Activated CD8-positive, alpha-beta memory T cell treated with anti-CD3 and anti-CD28 coated beads for 4 hours (primary cell): Measurements from ENCODE around the gene MOB1A.
"Not testable (repeated sequence)": the region's sequence is repeated elsewhere in the genome, so short reads cannot be mapped to it uniquely, and the experiment has no call there.

ENCODE experiments used
- DNase-seq, 2 donors: peaks; one replicate each; pipeline ENCODE4 v3.0.0-alpha.2; 2020; ENCODE audit warnings: low read depth in 2 of 2

MOB1A gene

DNA sequence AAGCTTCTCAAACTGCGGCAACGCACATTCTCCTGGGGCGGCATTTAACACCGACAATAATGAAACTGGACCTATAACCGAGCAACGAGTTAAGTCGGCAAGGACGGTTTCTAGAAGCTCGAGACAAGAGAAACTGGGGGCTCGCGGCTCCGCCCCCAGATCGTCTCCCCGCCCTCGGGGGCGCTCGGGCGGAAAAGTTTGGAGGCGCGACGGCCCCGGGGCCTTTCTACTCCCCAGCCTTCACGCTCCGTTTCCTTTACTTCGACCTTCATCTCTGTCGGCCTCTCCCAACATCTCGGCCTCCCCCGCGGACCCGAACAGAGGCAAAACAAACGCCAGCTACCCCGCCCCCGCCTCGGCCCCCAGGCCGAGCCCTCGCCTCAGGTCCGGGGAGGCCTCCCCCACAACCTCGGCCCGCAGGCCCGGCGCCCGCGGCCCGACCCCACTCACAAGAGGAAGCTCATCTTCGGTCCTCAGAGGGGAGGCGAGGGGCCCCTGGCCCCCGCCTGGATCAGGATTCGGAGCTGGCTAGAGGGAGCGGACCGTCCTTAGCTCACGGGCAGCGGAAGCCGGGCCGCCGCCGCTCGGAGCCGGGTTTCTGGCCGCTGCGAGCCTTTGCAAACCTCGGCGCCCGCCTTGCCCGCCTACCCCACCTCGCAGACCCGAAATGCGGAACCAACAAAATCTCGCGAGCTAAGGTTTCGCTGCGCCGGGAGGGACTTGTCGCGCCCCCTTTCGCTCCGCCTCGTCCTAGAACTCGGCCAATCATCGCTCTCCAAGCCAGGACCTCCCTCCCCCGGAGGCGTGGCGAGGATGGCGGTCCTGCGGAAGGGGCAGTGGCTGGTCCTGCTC, at the start of gene MOB1A:
TSS of gene MOB1A (minus strand) at position 669 of the 852 bp plus-strand sequence. CDS start at position 464, 205 bp downstream.
- DNase-seq = peak; percentile 95 to 96

DNA sequence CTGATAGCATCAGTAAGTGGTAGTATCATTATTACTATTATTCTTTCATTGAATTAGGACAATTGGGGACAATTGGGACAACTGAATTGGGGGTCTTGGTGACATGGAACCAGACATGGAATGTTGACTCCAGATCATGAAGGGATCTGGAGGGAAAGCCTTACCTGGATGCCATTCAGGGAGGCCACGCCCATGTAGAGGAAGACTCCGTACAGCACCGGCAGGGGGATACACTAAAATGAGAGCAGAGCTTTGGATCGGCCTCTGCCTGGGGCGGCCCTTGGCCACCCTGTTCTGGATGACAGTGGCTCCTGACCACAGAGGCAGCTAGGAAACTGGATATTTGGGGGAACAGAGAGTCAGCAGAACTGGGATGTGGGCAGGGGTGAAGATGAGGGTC, 49.0 kb upstream of the MOB1A start:
- no peak for DNase-seq

DNA sequence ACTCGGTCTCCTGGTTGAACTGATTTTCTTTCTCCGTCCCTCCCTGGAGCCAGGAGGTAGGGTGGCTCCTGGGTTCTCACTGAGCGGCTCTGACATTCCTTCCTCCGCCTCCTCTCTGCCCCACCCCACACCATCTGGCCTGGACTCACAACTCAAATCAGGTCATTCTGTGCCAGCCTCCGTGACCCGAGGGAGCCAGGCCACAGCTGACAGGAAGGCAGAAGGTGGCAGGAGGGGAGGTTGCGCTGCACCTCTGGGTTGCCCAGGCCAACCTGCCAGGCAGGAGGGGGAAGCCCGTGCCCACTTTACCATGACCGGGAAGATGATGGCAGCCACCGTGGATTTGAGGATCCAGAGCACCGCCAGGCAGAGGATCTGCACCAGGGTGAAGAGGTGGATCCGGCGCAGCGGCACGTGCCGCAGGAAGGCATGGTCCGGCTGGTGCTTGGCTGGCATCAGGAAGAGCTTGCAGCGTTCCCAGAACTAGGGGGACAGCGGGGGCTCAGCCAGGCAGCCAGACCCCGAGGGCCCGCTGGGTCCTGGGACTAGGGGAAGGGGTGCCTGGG, 48.1 kb upstream of the MOB1A start:
- no peak for DNase-seq

DNA sequence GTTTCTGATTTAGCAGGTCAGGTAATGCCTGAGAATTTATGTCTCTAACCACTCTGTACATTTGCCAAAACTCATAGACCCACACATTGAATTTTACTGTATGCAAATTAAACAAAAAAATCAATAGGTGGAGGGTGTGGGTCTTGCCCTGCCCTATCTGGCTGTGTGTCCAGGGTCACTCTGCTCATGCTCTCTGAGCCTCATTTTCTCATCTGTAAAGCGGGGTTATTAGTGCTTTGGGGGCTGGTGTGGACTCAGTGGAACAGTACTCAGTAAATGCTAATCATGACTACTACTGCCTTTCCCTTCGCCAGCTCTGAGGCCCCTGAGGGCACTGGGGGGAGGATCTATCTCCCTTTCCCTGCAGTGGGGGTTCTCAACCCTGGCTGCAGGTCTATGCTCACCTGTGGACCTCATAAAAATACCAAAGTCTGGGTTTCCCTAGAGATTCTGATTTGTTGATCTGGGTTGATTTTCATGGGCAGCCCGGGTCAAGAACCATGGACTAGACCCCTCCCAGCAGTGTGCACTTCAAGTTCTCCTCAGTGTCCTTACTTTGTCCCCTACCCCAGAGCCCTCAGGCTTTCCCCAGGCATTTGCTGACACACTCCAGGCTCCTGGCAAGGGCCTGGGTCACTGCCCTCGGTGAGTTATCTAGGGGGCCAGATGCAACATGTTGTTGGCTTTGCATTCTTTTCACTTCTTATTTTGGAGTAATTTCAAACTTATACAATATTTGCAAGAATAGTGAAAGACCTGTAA, 47.2 kb upstream of the MOB1A start:
- DNase-seq = no peak

DNA sequence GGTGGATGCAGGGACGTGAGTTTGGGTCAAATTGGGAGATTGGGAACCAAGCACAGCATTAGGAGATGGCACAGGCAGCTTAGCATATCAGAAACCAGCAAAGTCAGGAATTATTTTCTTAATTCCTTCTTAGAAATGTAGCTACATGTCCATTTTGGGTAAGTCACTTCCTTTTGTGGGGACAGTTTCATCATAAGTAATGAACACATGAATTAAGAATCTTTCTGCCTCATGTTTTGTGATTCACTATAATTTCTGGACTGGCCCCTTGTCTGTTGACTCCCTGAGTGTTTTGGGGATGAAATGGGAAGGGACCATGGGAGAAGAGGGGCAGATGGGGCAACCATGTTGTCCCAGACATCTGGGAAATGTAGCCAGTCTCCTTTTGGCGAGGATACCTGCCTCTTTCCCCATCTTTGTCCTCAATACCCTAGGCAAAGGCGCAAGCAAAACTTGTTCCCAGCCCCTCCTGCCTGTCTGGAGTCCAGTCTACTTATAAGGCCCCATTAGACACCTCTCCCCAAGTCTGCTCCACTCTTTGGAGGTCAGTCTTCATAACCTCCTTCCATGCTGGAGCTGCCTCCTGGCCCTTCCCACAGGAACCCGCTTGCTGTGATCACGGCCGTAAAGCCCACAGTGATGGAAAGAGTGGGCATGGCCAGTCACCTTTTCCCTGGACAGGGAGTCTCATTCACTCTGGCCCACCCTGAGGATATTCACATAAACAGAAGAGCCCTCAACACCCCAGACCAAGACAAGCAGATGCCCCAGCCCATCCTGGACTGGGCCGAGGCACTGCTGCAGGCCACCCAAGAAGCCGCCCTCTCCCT, 45.5 kb upstream of the MOB1A start:
- no peak for DNase-seq

DNA sequence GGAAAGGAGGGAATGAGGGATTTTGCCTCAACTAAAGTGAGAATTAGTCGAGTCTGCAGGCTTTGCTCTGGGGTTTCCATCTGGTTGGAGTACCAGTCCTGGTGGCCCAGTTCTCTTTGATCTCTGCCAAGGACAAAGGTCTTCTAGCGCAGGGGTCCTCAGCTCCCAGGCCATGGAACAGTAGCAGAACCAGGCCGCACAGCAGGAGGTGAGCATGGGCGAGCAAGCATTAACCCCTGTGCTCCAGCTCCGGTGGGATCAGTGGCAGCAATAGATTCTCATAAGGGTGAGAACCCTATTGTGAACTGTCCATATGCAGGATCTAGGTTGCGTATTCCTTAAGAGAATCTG, 43.6 kb upstream of the MOB1A start:
- DNase-seq = no peak

DNA sequence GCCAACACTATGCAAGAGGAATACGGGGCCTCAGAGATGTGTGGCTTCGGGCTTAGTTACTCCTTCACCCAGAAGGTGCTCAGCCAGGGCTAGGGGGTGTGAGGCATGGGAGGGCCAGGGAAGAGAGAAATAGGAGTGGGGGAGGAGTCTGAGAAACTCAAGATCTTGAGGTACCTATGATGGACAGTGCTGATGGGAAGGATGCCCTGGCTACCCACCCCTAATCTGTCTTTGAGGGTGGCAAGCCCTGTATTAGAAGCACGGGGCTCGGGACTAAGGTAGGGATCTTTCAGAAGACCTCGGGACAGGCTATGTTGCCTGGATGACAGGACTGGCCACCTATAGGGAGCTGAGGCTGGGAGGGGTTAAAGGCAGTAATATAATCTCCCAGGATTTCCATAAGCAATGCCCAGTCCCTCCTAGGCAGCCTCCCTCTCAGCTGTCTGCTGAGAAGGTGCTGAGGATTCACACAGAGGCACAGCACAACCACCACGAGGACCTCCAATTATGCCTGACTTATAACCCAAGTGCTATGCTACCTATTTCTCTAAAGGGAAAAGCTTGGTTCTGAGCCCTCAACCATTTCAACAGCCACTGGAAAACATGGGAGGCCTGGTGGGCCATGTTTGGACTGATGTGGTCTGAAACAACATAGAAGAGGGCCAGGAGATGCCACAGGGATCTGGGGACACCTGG, 43.1 kb upstream of the MOB1A start:
- no peak for DNase-seq

DNA sequence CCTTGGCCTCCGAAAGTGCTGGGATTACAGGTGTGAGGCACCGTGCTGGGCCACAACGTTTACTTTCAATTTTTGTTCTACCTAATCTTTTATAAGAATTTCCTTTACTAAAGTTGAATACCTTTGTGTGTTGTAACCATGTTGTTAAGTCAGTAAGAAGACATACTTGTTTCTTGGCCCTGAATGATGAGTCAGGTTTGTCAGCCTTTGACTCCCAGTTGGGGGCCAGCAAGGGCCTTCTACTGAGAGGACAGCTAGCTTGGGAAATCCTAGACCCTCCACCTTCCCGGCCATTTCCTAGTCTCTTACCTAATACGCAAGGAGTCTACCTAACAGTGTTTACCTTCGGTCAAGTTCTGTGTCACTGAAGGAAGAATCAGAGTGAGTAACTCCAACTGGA, 42.4 kb upstream of the MOB1A start:
- DNase-seq = no peak

DNA sequence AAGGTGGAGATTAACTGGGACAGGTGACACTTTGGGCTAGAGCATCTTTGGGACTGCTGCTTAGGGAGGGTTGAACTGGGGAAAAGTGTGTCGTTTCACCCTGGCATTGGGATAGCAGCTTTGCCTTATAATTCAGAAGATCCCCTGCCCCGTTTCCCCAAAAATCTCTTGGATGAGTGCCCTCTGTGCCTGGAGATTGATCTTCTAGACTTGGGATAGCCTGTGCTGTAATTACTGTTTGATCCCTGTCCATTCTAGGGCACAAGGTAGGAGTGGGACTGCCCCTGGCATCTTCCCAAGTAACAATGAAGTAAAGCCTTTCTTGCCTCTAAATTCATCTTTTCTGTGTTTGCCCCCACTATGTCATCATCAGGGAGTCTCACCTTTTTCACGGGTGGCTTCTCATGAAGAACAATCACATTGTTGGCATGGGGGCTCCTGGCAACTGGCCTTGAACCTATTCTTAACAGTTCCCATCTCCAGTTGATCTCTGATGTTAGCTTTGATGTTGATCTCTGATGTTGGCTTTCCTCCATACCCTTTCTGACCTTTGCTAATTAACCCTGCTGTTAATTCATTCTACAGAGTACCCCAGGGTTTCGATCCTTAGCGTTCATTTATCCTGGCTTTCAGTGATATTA, 41.3 kb upstream of the MOB1A start:
- DNase-seq = no peak

DNA sequence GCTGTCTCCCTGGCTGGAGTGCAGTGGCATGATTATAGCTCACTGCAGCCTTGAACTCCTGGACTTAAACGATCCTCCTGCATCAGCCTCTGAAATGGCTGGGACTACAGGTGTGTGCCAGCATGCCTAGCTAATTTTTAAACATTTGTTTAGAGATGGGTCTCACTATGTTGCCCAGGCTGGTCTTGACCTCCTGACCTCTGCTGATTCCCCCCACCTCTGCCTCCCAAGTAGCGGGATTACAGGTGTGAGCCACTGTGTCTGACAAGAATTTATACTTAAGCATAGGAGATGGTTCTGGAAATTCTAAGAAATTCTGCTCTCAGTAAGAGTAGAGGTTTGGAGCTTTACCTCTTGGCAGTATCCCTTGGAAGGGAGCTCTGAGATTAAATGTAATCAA, 38.0 kb upstream of the MOB1A start:
- no peak for DNase-seq

DNA sequence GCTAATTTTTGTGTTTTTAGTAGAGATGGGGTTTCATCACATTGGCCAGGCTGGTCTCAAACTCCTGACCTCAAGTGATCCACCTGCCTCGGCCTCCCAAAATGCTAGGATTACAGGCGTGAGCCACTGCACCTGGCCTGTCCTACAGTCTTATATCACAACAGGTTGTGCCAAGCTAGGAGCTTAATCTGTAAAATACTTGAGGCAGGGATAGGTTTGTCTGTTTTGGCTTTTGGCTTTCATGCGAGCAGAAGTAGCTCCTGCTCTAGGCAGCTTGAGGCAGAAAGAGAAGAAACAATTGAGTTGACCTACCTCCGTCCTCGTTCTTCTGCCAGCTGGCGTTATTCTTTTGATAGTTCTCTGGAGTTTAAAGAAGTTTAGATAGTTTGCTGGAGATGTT, 37.1 kb upstream of the MOB1A start:
- not testable (repeated sequence) for DNase-seq

DNA sequence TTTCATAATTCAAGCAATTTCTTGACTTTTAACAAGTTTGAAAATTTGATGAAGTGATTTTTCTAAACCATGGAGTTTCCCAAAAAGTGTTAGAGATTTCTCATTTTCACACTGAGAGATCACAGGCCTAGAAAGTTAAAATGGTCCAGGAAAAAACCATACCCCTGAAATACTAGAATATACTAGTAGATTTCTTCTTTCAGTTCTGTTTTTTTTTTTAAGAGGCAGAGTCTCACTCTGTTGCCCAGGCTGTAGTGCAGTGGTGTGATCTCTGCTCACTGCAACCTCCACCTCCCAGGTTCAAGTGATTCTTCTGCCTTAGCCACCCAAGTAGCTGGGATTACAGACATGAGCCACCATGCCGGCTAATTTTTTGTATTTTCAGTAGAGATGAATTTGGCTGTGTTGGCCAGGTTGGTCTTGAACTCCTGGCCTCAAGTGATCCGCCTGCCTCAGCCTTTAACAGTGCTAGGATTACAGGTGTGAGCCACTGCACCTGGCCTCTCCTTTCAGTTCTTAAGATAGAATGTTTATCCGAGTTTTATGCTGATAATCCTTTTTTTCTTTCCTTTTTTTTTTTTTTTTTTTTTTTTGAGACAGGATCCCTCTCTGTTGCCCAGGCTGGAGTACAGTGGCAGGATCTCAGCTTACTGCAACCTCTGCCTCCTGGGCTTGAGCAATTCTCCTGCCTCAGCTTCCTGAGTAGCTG, 34.2 kb upstream of the MOB1A start:
- no peak for DNase-seq

DNA sequence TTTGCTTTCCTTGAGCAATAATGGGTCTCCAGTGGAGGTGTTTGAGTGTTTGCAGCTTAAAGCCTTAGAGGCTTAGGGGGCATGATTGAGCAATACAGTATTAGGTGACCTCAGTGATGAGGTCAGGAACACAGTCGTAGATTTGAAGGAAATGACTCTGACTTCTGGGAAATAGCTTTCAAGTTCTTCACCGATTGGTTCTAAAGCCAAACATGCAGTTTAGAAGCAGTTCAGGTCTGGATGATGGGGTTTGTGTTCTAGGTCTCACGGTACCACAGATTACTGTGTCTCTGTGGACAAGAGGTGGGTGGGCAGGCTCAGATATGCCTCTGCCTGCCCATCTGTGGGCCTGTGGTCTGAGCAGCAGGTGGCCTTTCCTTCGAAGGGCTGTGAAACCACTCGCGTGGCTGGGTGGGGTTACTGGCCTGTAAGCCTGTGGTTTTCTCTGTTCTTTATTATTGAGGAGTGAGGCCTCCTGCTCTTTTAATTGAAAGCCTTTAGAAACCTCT, 27.6 kb upstream of the MOB1A start:
- DNase-seq = no peak

DNA sequence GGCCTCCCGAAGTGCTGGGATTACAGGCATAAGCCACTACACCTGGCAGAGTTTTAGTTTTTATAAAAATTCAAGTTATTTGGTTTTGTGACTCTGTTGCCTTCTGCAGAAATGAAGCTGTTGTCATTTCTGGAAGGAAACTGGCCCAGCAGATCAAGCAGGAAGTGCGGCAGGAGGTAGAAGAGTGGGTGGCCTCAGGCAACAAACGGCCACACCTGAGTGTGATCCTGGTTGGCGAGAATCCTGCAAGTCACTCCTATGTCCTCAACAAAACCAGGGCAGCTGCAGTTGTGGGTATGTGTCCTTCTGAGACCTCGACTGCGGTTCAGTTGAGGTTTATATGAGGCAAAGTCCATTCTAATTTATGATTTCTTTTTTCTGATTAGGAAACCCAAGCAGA, 26.9 kb upstream of the MOB1A start:
- DNase-seq = no peak

DNA sequence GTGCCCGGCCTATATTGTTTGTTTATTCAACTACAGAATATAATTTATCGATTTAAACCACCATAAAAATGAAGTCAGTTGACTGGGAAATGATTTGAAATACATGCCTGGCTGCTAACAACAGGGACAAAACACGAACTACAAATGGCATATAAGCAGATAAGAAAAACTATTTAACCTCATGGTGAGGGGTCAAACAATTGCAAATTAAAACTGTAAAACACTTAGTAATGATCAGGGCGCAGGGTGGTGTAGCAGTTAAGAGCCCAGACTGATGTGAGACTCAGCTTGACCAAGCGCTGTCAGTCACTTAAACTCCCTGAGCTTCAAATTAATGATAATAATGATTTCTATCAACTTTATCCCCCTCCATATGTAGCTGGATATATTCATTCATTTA, 26.4 kb upstream of the MOB1A start:
- no peak for DNase-seq

DNA sequence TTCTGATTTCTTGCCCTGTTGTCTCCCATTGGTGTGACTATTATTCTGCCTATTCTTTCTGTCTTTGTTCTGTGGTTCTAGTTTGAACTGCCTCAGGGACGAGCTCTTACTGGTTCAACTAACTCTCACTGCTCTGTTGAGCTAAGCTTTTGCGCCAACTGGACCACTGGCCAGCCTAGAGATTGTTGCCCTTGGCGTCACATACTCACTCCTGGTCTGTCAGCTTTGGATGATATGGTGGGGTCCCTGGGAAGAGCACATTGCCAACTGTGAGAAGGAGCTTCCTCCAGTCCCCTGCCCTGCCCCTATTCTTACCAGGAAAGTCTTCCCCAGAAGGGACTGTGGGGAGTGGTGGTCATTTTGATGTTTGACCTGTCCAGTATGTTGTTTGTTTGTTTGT, 25.8 kb upstream of the MOB1A start:
- no peak for DNase-seq

DNA sequence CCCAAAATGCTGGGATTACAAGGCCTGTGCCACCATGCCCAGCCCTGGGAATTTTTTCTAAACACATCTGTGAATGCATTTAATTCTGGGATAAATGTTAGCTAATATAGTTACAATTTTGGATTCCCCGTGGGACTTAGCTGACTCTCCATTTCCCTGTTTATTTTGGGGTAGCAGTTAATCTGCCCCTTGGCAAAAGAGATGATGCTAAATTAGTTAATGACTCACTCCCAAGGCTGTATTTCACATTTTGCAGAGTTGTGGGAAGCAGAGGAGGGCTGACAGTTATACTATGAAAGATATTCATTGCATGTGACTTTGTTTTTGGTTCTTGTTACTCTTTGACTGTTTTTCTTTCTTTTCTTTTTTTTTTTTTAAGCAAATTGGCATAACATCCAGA, 22.9 kb upstream of the MOB1A start:
- no peak for DNase-seq

DNA sequence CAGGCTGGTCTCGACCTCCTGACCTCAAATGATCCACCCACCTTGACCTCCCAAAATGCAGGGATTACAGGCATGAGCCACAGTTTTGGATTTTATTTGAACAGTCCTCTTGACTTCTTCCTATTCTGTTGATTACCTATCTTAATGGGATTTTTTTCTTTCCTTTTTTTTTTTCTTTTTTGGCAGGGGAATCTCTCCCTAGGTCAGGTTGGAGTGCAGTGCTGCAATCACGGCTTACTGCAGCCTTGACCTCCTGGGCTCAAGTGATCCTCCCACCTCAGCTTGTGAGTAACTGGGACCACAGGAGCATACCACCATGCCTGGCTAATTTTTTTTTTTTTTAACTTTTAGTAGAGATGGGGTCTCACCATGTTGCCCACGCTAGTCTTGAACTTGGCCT, 22.5 kb upstream of the MOB1A start:
- no peak for DNase-seq

DNA sequence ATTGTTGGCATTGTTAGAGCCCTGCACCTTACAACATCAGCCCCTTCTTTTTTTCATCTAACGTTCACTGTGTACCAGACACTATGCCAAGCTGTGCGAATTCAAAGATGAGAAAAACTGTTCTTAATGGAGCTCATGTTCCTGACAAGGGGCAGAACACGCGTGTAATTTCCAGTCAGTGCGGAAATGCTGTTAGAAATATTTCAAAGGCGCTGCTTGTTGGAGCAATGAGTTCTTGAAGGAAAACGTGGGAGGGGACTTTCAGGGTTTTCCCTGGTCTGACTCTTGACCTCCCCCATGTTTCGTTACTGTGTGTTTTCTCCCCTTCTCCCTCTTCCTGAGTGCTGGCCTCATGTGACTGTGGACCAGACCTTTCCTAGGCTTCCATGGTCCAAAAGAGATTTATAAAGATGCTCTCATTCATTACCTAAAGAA, 21.2 kb upstream of the MOB1A start:
- DNase-seq = no peak

DNA sequence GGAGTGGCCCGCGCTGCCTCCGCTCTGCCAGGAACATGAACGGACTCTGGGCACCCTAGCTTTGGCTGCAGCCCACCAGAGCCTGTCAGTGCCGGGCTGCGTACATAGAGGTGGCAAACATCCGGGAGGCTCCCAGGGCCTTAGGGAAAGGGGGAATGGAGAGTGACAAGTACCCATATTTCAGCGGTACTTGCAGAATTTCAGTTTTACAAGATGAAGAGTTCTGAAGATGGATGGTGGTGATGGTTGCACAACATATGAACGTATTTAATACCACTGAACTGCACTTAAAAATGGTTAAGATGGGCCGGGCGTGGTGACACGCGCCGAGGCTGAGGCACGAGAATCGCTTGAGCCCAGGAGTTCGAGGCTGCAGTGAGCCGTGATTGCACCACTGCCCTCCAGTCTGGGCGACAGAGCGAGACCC, 20.6 kb upstream of the MOB1A start:
- no peak for DNase-seq
